A673 (cell line): ENCODE measurements around the gene USP20.

ENCODE experiments used
- CTCF ChIP-seq: fragments of 300-800, 200-600 bp; sonication (generic); conservative IDR thresholded peaks from 2 replicates; pipeline ENCODE4 v1.5.1; 2017; ENCODE audit warnings: low read depth, mild to moderate bottlenecking, antibody characterized with exemption, low read length, moderate library complexity, mixed read lengths
- EZH2 ChIP-seq: fragments of 200-600 bp; sonication (generic); IDR thresholded peaks from 2 replicates; pipeline ENCODE4 v1.6.1; 2017; ENCODE audit warnings: borderline replicate concordance, low read depth, mild to moderate bottlenecking, mixed read lengths, antibody characterized with exemption, low read length; ENCODE audit not compliant: poor library complexity, severe bottlenecking

DNA sequence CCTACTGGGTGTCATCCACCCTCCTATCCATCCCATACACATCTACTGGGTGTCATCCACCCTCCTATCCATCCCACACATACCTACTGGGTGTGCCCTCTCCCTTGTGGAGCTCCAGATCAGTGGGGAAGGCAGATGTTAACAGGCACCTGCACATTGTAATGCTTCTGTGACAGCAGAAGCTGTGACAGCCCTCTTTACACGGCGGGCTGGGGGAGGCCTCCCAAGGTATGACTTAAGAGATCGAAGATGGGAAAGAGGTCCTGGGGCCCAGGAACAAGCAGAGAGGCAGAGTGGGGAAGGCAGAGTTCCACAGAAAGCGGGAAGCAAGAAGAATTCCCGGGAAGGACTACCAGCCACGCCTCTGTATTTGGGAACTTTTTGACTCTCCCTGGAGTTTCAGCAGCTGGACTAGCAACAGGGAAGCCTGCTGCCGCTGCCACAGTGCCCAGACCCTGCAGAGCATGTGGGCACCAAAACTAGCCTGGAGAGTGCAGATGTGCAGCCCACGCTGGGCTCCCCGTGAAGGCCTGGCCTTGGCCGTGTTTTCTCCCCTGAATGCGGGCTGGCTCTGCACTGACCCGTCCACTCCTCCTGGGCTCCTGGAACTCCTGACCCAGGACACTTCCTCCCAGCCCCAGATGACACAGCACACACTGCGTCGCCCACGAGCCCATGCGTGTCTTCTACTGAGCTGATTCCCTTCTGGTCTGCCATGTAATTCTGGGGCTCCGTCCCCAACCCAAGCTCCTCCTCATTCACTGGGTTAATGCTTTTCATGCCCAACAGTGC is 20.6 kb upstream of the USP20 start:
- TF ChIP-seq CTCF: no peak
- TF ChIP-seq EZH2: no peak
